Mesenchymal stem cell (in vitro differentiated cells and primary cell): ENCODE results near the gene ARHGAP24.

Source experiments
- DNase-seq: peaks from one replicate; pipeline ENCODE4 v3.0.0-alpha.2; 2013
- H2AFZ ChIP-seq: one replicate; pipeline ENCODE4 v1.6.1; 2013; ENCODE audit warnings: low read depth, mild to moderate bottlenecking, control low read depth, inconsistent platforms, low read length, moderate library complexity
- H2AK5ac ChIP-seq: 2 replicates; pipeline ENCODE4 v1.6.1; 2013; ENCODE audit warnings: low read length, moderate library complexity, mild to moderate bottlenecking, inconsistent platforms; ENCODE audit not compliant: severe bottlenecking
- H2BK120ac ChIP-seq: one replicate; pipeline ENCODE4 v1.6.1; 2013; ENCODE audit warnings: low read depth, mild to moderate bottlenecking, inconsistent platforms, low read length, moderate library complexity
- H2BK12ac ChIP-seq, 2 experiments: one replicate each; pipeline ENCODE4 v1.6.1; 2013; ENCODE audit warnings: inconsistent platforms in 2 of 2, low read length in 2 of 2, mild to moderate bottlenecking in 2 of 2, moderate library complexity in 2 of 2, control low read depth in 1 of 2
- H2BK15ac ChIP-seq: one replicate; pipeline ENCODE4 v1.6.1; 2013; ENCODE audit warnings: mild to moderate bottlenecking, low read depth, inconsistent platforms; ENCODE audit not compliant: poor library complexity, severe bottlenecking
- H2BK5ac ChIP-seq: 2 replicates; pipeline ENCODE4 v1.6.1; 2013; ENCODE audit warnings: low read depth, mild to moderate bottlenecking, low read length, control low read depth, inconsistent platforms; ENCODE audit not compliant: poor library complexity, severe bottlenecking
- H3K14ac ChIP-seq, 2 experiments: one replicate each; pipeline ENCODE4 v1.6.1; 2013; ENCODE audit warnings: inconsistent platforms in 2 of 2, low read length in 2 of 2, control low read depth in 1 of 2, mild to moderate bottlenecking in 1 of 2, moderate library complexity in 1 of 2
- H3K18ac ChIP-seq, 2 experiments: one replicate each; pipeline ENCODE4 v1.6.1; 2013; ENCODE audit warnings: inconsistent platforms in 2 of 2, low read length in 2 of 2, control low read depth in 1 of 2, low read depth in 1 of 2, mild to moderate bottlenecking in 1 of 2
- H3K23ac ChIP-seq, 2 experiments: one replicate each; pipeline ENCODE4 v1.6.1; 2013; ENCODE audit warnings: inconsistent platforms in 2 of 2, low read length in 2 of 2, mild to moderate bottlenecking in 2 of 2, moderate library complexity in 2 of 2, control low read depth in 1 of 2
- H3K27ac ChIP-seq: 2 replicates; pipeline ENCODE4 v1.5.1; 2013; ENCODE audit warnings: mild to moderate bottlenecking, moderate library complexity, low read length, control low read depth, inconsistent platforms; ENCODE audit not compliant: poor library complexity, severe bottlenecking
- H3K27me3 ChIP-seq, 2 experiments: 2 replicates each; pipeline versions ENCODE4 v1.6.1 to v1.7.0; 2013; ENCODE audit warnings: low read length in 2 of 2, mild to moderate bottlenecking in 2 of 2, moderate library complexity in 2 of 2, control low read depth in 1 of 2, inconsistent platforms in 1 of 2; ENCODE audit not compliant: control insufficient read depth in 1 of 2, insufficient read depth in 1 of 2
- H3K36me3 ChIP-seq, 2 experiments: 2 replicates each; pipeline versions ENCODE4 v1.6.1 to v1.7.0; 2013; ENCODE audit warnings: low read length in 2 of 2, control low read depth in 1 of 2, inconsistent platforms in 1 of 2, low read depth in 1 of 2, mild to moderate bottlenecking in 1 of 2; ENCODE audit not compliant: insufficient read depth in 2 of 2, control insufficient read depth in 1 of 2
- H3K4ac ChIP-seq, 2 experiments: one replicate each; pipeline ENCODE4 v1.6.1; 2013; ENCODE audit warnings: inconsistent platforms in 2 of 2, low read length in 2 of 2, mild to moderate bottlenecking in 2 of 2, moderate library complexity in 2 of 2, control low read depth in 1 of 2, low read depth in 1 of 2
- H3K4me1 ChIP-seq: 2 replicates; pipeline ENCODE4 v1.6.1; 2013; ENCODE audit warnings: low read depth, low read length, control low read depth; ENCODE audit not compliant: control insufficient read depth, insufficient read depth
- H3K4me2 ChIP-seq: 2 replicates; pipeline ENCODE4 v1.6.1; 2013; ENCODE audit warnings: low read length, mild to moderate bottlenecking, inconsistent platforms; ENCODE audit not compliant: poor library complexity, severe bottlenecking
- H3K4me3 ChIP-seq, 2 experiments: 2 replicates each; pipeline versions ENCODE4 v1.5.1 to v1.7.0; 2013; ENCODE audit warnings: low read length in 2 of 2, mild to moderate bottlenecking in 2 of 2, control low read depth in 1 of 2, low read depth in 1 of 2; ENCODE audit not compliant: insufficient read depth in 1 of 2
- H3K79me1 ChIP-seq: replicated peaks from 2 replicates; pipeline ENCODE4 v1.6.1; 2013; ENCODE audit warnings: mild to moderate bottlenecking, control low read depth, low read length, inconsistent platforms; ENCODE audit not compliant: poor library complexity, severe bottlenecking
- H3K9ac ChIP-seq: 2 replicates; pipeline ENCODE4 v1.7.0; 2013; ENCODE audit warnings: mild to moderate bottlenecking, low read length, moderate library complexity
- H3K9me3 ChIP-seq: 2 replicates; pipeline ENCODE4 v1.7.0; 2013; ENCODE audit warnings: mild to moderate bottlenecking, low read length; ENCODE audit not compliant: control insufficient read depth
- H4K8ac ChIP-seq: one replicate; pipeline ENCODE4 v1.6.1; 2013; ENCODE audit warnings: inconsistent platforms, mild to moderate bottlenecking, low read length, moderate library complexity
- H4K91ac ChIP-seq: one replicate; pipeline ENCODE4 v1.6.1; 2013; ENCODE audit warnings: mild to moderate bottlenecking, low read length, inconsistent platforms
- WGBS: methylation state at CpG from one replicate; pipeline ENCODE4 v1.1.7; 2013; ENCODE audit warnings: mixed read lengths; 5-methylcytosine and 5-hydroxymethylcytosine counted together

Gene ARHGAP24

DNA sequence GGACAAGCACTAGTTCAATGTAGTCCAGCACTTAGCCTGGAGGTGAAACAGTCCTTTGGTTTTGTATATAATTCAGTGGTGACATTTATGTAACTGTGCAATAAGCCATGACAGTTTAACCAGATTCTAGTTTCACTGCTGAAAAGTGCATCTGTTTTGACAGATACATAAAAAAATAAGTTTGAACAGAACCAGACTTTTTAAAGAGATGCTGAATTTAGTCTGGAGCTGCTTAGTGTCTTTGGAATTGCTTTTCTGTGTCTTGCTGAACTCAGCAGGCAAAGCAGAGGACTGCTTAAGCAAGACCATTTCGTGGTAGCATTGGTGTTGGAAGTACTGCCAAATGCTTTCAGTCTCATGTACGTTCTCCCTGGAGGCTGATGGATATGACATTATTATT lies 491.4 kb downstream of the ARHGAP24 start:
- Histone ChIP-seq H3K14ac (no peak overlapping the region), H2AFZ (no peak overlapping the region), H3K9ac (peak overlapping the region; percentile 28), H3K9me3 (no peaks in the 10 kb centered on the region), H2BK120ac (no peak overlapping the region), H4K8ac (no peak overlapping the region), H3K4me1 (no peaks in the 10 kb centered on the region), H3K27me3 (no peaks in the 10 kb centered on the region), H3K4ac (no peak overlapping the region), H3K23ac (no peak overlapping the region), H4K91ac (no peak overlapping the region), H3K18ac (no peak overlapping the region), H3K4me3 (no peak overlapping the region), H3K4me2 (no peak overlapping the region), H2BK12ac (no peak overlapping the region), H3K27ac (no peak overlapping the region), H2AK5ac (peak overlapping the region; percentile 41), H3K36me3 (no peaks in the 10 kb centered on the region), H3K79me1 (peaks cover 2% of the 10 kb centered on the region), H2BK5ac (no peak overlapping the region), H2BK15ac (no peak overlapping the region)
- peak; percentile 31 for DNase-seq
- WGBS: 80% methylated on average over 1 of the region's 2 CpGs

DNA sequence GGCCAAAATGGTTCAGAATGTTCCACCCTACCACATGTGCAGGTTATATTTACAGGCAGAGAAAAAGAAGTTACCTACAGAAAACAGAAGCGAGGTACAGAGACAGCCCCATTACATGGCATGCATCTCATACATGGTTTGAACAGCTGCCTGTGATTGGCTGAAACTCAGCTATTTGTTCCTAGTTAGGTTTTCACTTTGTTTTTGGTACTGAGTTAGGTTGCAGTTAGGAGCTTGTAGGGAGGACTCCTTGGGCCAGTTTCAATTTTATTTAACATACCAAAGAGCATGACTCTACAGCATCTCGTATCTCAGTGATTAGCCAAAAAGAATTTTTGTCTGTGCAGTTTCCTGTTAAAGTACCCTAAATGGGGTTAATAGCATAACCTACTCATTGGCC lies 492.9 kb downstream of the ARHGAP24 start:
- Histone ChIP-seq H2BK15ac (no peak overlapping the region), H3K4me2 (no peak overlapping the region), H2BK12ac (no peak overlapping the region), H3K36me3 (peaks cover 0 to 11% of the 10 kb centered on the region in 2 experiments), H3K23ac (no peak overlapping the region), H2BK120ac (no peak overlapping the region), H3K4me1 (no peaks in the 10 kb centered on the region), H3K27me3 (no peaks in the 10 kb centered on the region), H2BK5ac (no peak overlapping the region), H3K9me3 (no peaks in the 10 kb centered on the region), H4K8ac (no peak overlapping the region), H3K18ac (no peak overlapping the region), H3K4ac (no peak overlapping the region), H3K9ac (peak overlapping the region; percentile 28), H3K14ac (no peak overlapping the region), H3K79me1 (peaks cover 4% of the 10 kb centered on the region), H4K91ac (no peak overlapping the region), H2AFZ (no peak overlapping the region), H2AK5ac (no peak overlapping the region), H3K27ac (no peak overlapping the region), H3K4me3 (no peak overlapping the region)
- DNase-seq: no peak
- WGBS: 100% methylated on average over 1 of the region's 2 CpGs

- H3K27ac ChIP-seq: no peak overlapping the region
- peaks cover 4% of the 10 kb centered on the region for H3K79me1 ChIP-seq
- H3K36me3 ChIP-seq: peaks cover 0 to 17% of the 10 kb centered on the region in 2 experiments
- no peak overlapping the region for H3K14ac ChIP-seq
- H2BK5ac ChIP-seq: no peak overlapping the region
- H2BK12ac ChIP-seq: no peak overlapping the region
- H3K4me1 ChIP-seq: no peaks in the 10 kb centered on the region
- H2AK5ac ChIP-seq: no peak overlapping the region
- no peak overlapping the region for H3K18ac ChIP-seq
- H4K8ac ChIP-seq: no peak overlapping the region
- H4K91ac ChIP-seq: no peak overlapping the region
- H3K23ac ChIP-seq: no peak overlapping the region
- no peak overlapping the region for H2AFZ ChIP-seq
- no peak overlapping the region for H2BK15ac ChIP-seq
- peak; percentile 72 for DNase-seq
- H3K9ac ChIP-seq: peak overlapping the region; percentile 46
- H3K27me3 ChIP-seq: no peaks in the 10 kb centered on the region
- no peak overlapping the region for H3K4me2 ChIP-seq
- no peak overlapping the region for H3K4me3 ChIP-seq
- WGBS: 25% methylated on average over 1 of the region's 3 CpGs
- H3K4ac ChIP-seq: no peak overlapping the region
- no peak overlapping the region for H2BK120ac ChIP-seq
- peaks cover 3% of the 10 kb centered on the region for H3K9me3 ChIP-seq
Observed at GRCh38 chr4:85968945-85969819, 494.2 kb downstream of the ARHGAP24 start.

- Histone ChIP-seq H3K4ac (no peak overlapping the region), H3K23ac (no peak overlapping the region), H3K4me2 (no peak overlapping the region), H2BK12ac (no peak overlapping the region), H4K8ac (no peak overlapping the region), H3K27ac (no peak overlapping the region), H2AFZ (no peak overlapping the region), H2AK5ac (no peak overlapping the region), H3K4me3 (no peak overlapping the region), H3K18ac (no peak overlapping the region), H3K36me3 (peaks cover 0 to 30% of the 10 kb centered on the region in 2 experiments), H3K79me1 (peaks cover 4% of the 10 kb centered on the region), H3K4me1 (no peaks in the 10 kb centered on the region), H3K27me3 (no peaks in the 10 kb centered on the region), H2BK5ac (no peak overlapping the region), H4K91ac (no peak overlapping the region), H2BK120ac (no peak overlapping the region), H3K9ac (peak overlapping the region; percentile 46), H3K9me3 (peaks cover 3% of the 10 kb centered on the region), H3K14ac (no peak overlapping the region), H2BK15ac (no peak overlapping the region)
- no peak for DNase-seq
- WGBS: 75% methylated on average over 2 of the region's 2 CpGs
Observed at GRCh38 chr4:85970535-85970934, 495.6 kb downstream of the ARHGAP24 start.
